Measurements from ENCODE around the gene RNFT2. TPM values are rescaled to one million over a fixed set of nuclear protein-coding genes. Genes with fewer than 3 reads are reported as not detected.

The RNFT2 gene
- total RNA-seq (ENCODE audit: low replicate concordance), result 0.35 and 4.2 TPM in 2 replicates

GRCh38 chr12:116737774-116738657, at the start of gene RNFT2, which contains the start of gene SPRING1:
TSS of gene RNFT2 (plus strand) at chr12:116738315. CDS start at chr12:116740498, 2,183 bp downstream.
TSS of gene SPRING1 (minus strand) at chr12:116738069. CDS start at chr12:116737900, 169 bp downstream.

GRCh38 chr12:116881325-116881876, 143.3 kb downstream of the RNFT2 start, which contains the start of gene HRK:
TSS of gene HRK (minus strand) at chr12:116881441. CDS start at chr12:116881307, 134 bp downstream.

Other genes with a start within 250 kb of the RNFT2 start
- gene MAP1LC3B2, start 178.9 kb upstream of the RNFT2 start, total RNA-seq (ENCODE audit: low replicate concordance), result 0.15 TPM in 1 of 2 replicates, not detected in the other
- 13.1 and 19.9 TPM in 2 replicates for gene SPRING1, start 246 bp upstream of the RNFT2 start, total RNA-seq (ENCODE audit: low replicate concordance)
- gene HRK, start 143.1 kb downstream of the RNFT2 start, total RNA-seq (ENCODE audit: low replicate concordance), result 0.12 TPM in 1 of 2 replicates, not detected in the other
- gene FBXW8, start 172.6 kb downstream of the RNFT2 start, total RNA-seq (ENCODE audit: low replicate concordance), result 14.6 and 15.2 TPM in 2 replicates